HG02759 (cell line): Measurements from ENCODE around the gene LCLAT1.

Experiments
- ATAC-seq: cut with Tn5 transposase; IDR thresholded peaks from one replicate; pipeline ENCODE4 v1.9.1; 2021; ENCODE audit warnings: mild to moderate bottlenecking, moderate library complexity; ENCODE audit not compliant: unreplicated experiment

Gene LCLAT1

GRCh38 chr2:30689496-30690125, 242.6 kb downstream of the LCLAT1 start:
- no peak for ATAC-seq

GRCh38 chr2:30690126-30690561, 243.1 kb downstream of the LCLAT1 start:
- no peak for ATAC-seq

- ATAC-seq = no peak
Measured at GRCh38 chr2:30691091-30691947, 244.3 kb downstream of the LCLAT1 start.

GRCh38 chr2:30691948-30692828, 245.1 kb downstream of the LCLAT1 start:
- ATAC-seq = no peak

GRCh38 chr2:30692829-30693275, 245.8 kb downstream of the LCLAT1 start:
- ATAC-seq = no peak
